HPDE6-E6E7 (cell line): Measurements from ENCODE around the gene ERC2.

Experiments used
- DNase-seq: peaks from one replicate; pipeline ENCODE4 v3.0.0; 2011; ENCODE audit warnings: missing footprints; ENCODE audit errors: extremely low spot score

The ERC2 gene

DNA sequence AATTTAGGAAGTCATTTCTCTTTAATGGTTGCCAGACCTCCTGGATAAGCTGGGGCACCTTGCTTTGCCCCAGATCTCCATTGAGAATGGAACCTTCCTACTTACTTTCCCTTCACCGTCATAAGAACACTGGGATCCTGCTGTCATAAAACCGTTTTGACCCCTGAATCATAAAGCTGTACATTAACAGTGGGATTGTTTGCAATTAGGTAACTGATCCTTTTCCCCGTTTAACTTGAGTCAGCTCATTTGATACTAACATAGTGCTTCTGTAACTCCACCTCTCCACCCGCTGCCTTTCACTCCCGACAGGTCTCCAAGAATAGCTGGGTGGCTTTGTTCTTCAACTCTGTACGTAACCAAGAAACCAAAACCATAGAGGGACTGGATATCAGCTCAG lies 673.0 kb downstream of the ERC2 start:
- no peak for DNase-seq

- DNase-seq, result no peak
Observed at GRCh38 chr3:55792742-55793141, 675.5 kb downstream of the ERC2 start.

GRCh38 chr3:55792009-55792408 lies 676.3 kb downstream of the ERC2 start:
- no peak for DNase-seq

DNA sequence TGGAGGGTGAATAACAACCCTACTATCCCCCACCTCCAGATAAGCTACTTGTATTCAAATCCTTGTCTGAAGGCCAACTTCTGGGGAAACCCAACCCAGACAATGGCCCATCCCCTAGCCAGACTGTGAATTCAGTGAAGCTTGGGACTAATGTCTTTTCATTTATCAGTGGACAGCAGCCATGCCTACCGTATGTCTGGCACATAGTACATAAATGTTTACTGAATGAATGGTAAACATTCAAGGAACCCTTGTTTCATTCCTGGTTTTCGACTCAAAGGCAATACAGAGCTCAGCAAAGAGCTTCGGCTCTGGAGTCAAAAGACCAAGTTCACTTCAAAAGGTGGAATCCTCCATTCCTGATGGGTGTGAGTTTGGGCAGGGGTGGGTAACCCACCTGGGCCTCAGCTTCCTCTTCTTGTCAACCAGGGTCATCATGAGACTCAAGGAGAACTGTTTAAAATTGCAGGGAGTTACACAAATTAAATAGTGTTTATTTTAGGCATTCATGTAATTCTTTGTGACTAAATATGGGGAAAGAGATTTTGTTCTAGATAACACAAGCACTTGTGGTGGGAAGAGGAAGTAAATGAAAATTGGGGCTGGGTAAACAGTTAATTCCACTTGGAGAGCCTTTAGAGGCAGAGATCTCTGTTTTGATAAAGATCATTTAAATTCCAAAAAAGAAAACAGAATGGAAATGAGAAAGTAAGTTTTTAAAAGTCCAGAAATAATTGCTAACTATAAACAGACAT lies 677.5 kb downstream of the ERC2 start:
- no peak for DNase-seq

- DNase-seq, result no peak
Observed at GRCh38 chr3:55789516-55789915, 678.8 kb downstream of the ERC2 start.

GRCh38 chr3:55782807-55783206 lies 685.5 kb downstream of the ERC2 start:
- DNase-seq, result no peak

DNA sequence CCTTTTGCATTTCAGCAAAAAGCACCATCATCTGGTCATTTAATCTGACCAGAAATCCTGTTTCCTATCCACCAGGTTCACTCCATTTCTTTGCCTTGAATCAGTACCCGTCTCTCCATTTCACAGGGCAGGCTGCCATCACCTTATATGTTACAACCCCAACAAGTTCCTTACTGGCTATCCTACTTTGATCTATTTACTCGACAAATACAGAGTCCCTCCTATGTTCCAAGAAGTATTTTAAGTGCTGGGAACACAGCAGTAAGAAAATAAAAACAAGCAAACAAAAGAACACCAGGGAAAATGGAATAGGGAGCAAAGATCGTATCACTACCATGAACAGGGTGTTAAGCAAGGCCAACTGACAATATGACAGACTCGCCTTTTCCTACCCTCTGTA lies 685.9 kb downstream of the ERC2 start:
- no peak for DNase-seq

DNA sequence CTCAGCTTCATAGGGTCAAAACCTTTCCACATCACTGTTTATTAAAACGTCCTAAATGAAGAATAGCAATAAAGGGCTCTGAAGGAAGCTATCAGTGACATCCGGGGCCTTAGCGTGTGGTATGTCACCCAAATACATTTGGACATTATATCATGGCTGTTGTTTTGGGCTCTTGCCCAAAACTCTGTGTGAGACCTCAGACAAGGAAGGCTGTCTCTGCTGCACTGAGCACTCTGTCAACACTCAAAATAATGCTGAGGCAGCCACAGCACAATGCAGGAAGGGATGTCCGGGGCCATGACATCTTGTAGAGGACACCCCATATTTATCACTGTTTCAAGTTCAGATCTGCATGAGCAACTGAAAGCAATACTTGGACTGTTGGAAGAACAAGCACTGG lies 687.4 kb downstream of the ERC2 start:
- DNase-seq, result no peak

DNA sequence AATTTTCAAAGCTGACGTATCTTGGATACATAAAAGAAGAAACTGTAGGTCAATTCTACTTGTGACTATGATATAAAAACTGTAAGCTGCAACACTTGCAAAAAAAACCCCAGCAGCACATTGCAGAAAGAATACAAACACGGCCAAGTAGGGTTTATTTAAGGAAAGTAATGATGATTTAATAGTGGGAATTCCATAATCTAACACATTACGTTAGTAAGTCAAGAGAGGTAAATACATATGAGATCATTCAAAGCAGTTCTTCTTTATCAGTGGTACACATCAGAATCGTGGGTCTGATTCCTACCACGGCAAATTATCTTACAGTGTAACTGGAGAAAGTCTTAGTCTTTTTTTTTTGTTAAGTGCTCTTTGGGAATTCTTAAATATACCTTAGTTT lies 688.7 kb downstream of the ERC2 start:
- no peak for DNase-seq

DNA sequence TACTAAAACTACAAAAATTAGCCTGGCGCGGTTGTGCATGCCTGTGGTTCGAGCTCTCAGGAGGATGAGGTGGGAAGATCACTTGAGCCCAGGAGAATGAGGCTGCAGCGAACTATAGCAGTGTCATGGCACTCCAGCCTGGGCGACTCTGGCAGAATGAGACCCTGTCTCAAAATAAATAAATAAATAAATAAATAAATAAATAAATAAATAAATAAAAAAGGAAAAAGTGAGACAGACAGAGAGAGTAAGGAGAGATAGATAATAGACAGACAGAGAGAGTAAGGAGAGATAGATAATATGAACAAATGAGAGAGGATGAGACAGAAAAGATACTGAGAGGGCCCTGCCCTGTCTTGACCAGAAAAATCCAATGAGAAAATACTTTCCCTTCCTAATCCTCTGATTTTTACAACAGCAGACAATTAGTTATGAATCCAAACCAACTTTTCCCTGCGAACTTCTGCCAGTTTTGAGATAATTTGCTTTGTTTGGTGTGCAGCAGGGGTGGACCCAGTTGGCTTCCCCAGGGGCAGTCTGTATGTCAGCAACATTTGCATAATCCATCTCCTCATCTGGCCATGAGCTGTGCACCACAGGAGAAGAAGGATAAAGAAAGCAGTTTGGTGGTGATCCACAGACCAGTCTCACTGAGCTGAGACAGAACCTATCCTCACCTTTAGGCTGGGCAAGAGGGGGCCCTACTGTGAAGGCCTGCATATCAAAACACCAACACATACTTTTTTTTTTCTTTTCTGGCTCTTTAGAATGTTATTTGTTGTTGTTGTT lies 692.7 kb downstream of the ERC2 start:
- no peak for DNase-seq

GRCh38 chr3:55774856-55775255 lies 693.4 kb downstream of the ERC2 start:
- DNase-seq, result no peak

DNA sequence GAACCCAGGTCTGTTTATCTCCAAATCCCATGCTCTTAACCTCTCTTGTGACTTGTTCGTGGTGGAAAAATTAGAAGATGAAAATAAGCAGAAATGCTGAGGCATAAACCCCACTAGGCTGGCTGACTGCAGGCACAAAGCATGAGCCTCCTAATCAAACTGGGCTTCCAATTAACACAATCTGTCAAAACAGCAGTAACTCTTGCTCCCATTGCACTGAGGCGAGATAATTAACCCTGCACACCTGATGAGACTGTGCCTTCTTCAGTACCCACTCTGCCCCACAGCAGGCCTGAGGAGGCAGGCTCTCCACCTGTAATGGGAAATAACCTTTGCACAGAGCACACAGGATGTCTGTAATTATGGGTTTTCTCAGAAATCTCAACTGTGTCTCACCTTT lies 696.8 kb downstream of the ERC2 start:
- DNase-seq, result no peak

DNA sequence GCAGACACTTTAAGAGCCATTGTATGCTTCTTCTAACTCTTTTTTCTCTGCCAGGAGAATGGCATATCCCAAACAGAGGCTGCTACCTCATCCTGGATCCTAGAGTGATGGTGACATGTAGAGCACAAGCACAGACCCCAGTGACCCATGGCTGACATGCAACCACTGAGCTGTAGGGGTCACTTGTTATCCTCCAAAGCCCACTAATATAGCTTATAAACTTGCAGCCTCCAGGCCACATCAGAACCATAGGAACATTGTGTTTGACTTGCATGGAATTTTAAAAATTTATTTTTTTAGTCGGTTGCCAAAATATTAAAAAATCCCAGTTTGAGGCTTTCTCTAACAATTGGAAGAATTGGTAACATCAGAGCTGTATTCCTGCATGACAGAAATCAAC lies 698.2 kb downstream of the ERC2 start:
- no peak for DNase-seq

DNA sequence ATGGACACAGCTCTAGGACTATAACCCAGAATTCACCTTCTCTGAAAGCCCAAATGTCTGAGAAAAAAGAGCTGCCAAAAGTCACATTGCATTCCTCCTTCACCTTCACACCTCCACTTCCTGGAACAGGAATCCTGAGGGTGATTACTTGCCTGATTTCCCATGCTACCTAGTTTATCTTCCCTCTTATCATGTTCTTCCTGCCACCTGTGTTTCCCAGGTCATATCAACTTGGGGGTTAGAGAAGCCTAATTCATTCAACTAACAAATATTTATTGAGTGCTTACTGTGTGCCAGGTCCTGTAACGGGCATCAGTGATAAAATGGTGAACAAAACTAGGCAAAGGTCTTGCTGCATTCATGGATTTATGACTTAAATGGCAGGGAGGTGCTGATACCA lies 701.5 kb downstream of the ERC2 start:
- no peak for DNase-seq

DNA sequence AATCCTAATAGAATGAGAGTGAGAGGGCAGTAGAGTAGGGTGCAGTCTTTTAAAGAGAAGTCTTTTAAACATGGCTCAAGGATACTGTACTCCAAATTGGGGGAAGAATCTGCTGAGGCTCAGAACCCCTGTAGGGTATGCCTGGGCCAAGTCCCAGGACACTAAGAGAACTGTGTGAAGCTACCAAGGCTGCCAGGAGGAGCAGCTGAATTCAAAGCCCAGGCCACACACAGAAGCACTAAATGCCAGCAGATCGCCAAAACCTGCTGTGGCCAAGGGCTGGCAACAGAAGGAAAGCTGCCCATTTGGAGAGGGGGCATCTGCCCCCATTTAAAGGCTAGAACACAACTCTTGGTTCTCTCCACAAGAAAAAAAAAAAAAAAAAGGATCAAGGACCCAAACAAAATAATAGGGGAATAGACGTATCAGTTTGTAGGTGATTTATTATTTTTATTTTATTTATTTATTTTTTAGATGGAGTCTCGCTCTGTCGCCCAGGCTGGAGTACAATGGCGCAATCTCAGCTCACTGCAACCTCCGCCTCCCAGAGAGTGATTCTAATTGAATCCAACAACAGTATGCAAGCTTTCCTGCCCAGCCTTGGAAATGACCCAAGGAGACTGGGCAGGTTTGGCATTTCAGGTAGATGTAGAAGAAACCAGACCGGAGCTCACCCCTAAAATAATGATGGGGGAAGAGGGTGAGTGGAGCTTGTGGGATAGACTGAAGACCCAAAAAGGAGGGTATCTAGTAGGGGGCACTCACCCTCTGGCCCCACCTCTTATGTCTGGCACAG lies 702.2 kb downstream of the ERC2 start:
- DNase-seq, result no peak

DNA sequence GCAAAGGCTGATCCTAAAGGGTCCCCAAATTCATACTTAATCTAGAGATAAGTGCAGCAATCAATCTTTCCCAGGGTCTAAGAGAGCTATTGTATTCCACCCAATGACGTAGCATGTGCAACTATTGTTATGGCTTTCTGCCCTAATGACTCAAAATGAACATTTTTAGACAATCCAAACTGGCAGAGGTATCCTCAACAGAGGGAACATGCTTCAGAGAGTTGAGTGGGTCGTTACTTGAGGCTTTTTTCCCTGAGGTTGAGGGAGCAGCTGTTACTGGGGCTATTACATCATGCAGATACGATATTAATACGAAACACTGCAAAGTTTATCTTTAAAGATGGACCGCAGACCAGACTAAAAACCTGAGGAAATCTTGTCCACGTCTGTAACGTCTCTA lies 702.9 kb downstream of the ERC2 start:
- no peak for DNase-seq

DNA sequence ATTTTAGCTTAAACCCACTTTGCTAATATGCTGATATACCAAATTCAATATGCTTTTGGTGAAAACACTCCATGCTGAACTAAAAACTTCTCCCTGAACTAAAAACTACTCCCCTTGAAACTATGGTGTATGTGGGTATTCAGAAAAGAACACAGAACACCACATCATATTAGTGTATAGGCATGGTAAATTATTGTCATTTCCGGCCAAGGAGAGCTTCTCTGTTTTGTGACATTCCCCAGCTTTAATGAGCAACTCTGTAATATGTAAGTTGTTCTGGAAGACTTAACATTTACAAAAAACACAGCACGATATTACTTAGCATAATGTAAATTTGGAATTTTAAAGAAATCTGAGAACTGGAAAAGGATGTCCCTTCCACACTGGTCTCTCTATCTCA lies 711.3 kb downstream of the ERC2 start:
- no peak for DNase-seq

DNA sequence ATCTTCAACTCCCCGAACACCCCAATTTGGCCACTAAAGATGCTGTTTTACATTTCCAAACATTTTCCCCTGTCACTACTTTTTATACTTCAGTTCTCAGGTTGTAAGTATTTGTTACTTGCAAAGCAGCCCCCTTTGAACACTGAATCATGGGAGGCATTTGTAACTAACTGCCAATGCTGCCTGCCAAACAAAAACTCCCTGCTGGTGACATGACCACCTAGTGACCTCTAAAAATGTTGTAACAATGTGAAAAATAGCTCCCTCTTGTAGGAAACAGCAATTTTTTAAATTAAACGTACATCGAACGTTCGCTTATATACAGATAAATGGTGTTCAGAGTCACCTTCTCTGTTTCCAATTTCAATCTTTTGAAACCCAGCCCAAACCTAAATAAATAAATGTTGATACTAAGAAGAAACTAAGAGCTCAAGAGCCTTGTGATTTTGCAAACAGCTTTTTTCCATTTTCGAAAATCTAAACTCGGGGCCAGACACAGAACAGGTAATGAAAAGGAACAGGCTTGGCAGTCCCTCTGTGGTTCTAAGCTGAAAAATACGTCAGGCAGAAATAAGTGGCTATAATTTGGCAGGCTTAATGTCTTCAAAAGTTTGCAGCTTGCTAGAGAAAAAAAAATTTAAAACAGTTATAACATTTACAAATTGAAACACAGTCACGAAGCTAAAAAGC lies 712.6 kb downstream of the ERC2 start:
- DNase-seq, result no peak

- no peak for DNase-seq
Observed at GRCh38 chr3:55752911-55753310, 715.4 kb downstream of the ERC2 start.

GRCh38 chr3:55751730-55752129 lies 716.5 kb downstream of the ERC2 start:
- DNase-seq, result no peak

DNA sequence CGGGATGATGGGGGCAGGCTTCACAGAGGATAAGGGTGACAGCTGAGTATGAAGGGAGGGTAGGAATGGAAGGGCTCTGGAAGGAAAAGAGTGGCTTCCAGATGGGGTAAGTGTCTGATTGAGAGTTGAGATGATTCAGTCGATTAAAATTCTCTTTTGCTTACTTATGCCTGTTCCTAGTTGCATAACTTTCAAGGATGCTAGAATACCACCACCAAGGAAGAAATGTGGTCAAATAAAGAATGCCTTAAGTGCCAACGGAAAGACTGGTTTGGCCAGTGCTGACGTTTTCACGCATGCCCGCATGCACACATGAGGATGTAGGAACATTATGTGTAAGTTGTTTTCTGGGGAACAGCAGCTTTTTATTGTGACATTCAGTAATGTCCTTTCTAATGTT lies 717.7 kb downstream of the ERC2 start:
- DNase-seq, result no peak

DNA sequence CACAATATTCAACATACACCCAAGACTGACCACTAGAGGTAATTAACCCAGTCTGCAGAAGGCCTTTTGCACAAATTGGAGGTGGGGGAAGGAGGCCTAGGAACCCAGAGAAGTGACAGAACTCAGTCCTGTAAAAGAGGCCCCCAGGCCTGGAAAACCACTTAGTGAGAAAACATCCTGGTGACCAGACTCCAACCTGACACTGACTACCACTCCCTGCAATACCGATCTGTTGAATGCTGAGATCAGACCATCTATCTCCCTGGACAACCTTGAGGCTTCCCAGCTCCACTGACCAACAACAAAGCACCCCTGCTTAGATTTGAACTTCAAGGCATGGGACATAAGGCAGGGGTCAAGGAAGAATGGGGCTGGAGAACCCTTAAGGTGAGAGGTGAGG lies 719.2 kb downstream of the ERC2 start:
- DNase-seq, result no peak
